Measurements from ENCODE around the gene ANO7. TPM values are rescaled to one million over a fixed set of nuclear protein-coding genes. Genes with fewer than 3 reads are reported as not detected.

The ANO7 gene
- total RNA-seq, 1 experiment from 2014 or later, result 7.7 TPM

GRCh38 chr2:241203218-241204009 is 14.9 kb downstream of the ANO7 start:
- intact Hi-C loops (cut with micrococcal nuclease; ENCODE audit: unreplicated experiment), result no loop called here
- Mint-ChIP-seq H3K27ac (ENCODE audit: unreplicated experiment) (no peak overlapping the region), H3K4me1 (ENCODE audit: low read depth, unreplicated experiment) (no peaks in the 10 kb centered on the region), H3K9me3 (ENCODE audit: low read depth, unreplicated experiment) (no peaks in the 10 kb centered on the region), H3K36me3 (ENCODE audit: insufficient read depth, unreplicated experiment) (no peaks in the 10 kb centered on the region), H3K27me3 (ENCODE audit: unreplicated experiment) (peaks cover 25% of the 10 kb centered on the region), H3K4me3 (ENCODE audit: low read depth, unreplicated experiment) (no peak overlapping the region)
- CTCF ChIA-PET, result interaction anchor here (0.6 kb wide), 1 partner anchor 11 kb away, joined by 3 read pairs; no protein-coding TSS in a partner anchor
- no TSS peak for BruUV-seq (replicated peaks)
- TF ChIP-seq, protein P1, sequence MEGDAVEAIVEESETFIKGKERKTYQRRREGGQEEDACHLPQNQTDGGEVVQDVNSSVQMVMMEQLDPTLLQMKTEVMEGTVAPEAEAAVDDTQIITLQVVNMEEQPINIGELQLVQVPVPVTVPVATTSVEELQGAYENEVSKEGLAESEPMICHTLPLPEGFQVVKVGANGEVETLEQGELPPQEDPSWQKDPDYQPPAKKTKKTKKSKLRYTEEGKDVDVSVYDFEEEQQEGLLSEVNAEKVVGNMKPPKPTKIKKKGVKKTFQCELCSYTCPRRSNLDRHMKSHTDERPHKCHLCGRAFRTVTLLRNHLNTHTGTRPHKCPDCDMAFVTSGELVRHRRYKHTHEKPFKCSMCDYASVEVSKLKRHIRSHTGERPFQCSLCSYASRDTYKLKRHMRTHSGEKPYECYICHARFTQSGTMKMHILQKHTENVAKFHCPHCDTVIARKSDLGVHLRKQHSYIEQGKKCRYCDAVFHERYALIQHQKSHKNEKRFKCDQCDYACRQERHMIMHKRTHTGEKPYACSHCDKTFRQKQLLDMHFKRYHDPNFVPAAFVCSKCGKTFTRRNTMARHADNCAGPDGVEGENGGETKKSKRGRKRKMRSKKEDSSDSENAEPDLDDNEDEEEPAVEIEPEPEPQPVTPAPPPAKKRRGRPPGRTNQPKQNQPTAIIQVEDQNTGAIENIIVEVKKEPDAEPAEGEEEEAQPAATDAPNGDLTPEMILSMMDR (IDR thresholded peaks at IDR 0.05; ENCODE audit: unreplicated experiment), result no peak
- DNase-seq, result no peak

- TF ChIP-seq, protein P1 (IDR thresholded peaks at IDR 0.05; ENCODE audit: unreplicated experiment), result no peak
- H3K9me3 Mint-ChIP-seq (ENCODE audit: low read depth, unreplicated experiment), result no peaks in the 10 kb centered on the region
These were observed 15.5 kb downstream of the ANO7 start for GRCh38 chr2:241204010-241204384.

DNA sequence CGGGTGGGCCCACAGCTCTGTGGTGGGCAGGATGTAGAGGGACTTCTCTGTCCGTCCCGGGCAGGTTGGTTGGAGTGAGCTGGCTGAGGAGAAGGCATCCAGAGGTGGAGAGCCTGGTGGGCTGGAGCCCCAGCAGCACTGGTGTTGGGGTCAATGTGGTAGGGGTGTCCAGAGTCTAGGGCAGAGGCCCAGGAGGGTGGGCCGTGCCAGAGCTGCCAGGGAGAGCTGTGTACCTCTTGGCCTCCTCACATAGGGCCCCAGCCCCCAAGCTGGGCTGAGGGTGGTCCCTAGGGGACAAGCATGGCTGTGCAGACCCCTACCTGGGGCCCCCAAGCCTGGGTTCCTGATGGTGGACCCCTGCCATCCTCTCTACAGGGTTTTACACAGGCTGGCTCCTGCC is 16.0 kb downstream of the ANO7 start:
- H3K36me3 Mint-ChIP-seq (ENCODE audit: insufficient read depth, unreplicated experiment), result no peaks in the 10 kb centered on the region
- CTCF ChIA-PET, result no interaction called here

More at GRCh38 chr2:241204010-241204384, 15.5 kb downstream of the ANO7 start:
- no TSS peak for BruUV-seq (replicated peaks)
- Mint-ChIP-seq H3K27ac (ENCODE audit: unreplicated experiment) (no peak overlapping the region), H3K4me1 (ENCODE audit: low read depth, unreplicated experiment) (no peaks in the 10 kb centered on the region), H3K4me3 (ENCODE audit: low read depth, unreplicated experiment) (no peak overlapping the region), H3K36me3 (ENCODE audit: insufficient read depth, unreplicated experiment) (no peaks in the 10 kb centered on the region), H3K27me3 (ENCODE audit: unreplicated experiment) (peaks cover 25% of the 10 kb centered on the region)
- intact Hi-C loops (cut with micrococcal nuclease; ENCODE audit: unreplicated experiment), result no loop called here
- CTCF ChIA-PET, result interaction anchor here (0.6 kb wide), 1 partner anchor 11 kb away, joined by 3 read pairs; no protein-coding TSS in a partner anchor
- no peak for DNase-seq

GRCh38 chr2:241205086-241205485 is 16.6 kb downstream of the ANO7 start:
- Mint-ChIP-seq H3K4me3 (ENCODE audit: low read depth, unreplicated experiment) (no peak overlapping the region), H3K9me3 (ENCODE audit: low read depth, unreplicated experiment) (no peaks in the 10 kb centered on the region), H3K27me3 (ENCODE audit: unreplicated experiment) (peaks cover 25% of the 10 kb centered on the region), H3K4me1 (ENCODE audit: low read depth, unreplicated experiment) (no peaks in the 10 kb centered on the region), H3K36me3 (ENCODE audit: insufficient read depth, unreplicated experiment) (no peaks in the 10 kb centered on the region), H3K27ac (ENCODE audit: unreplicated experiment) (no peak overlapping the region)
- intact Hi-C loops (cut with micrococcal nuclease; ENCODE audit: unreplicated experiment), result no loop called here
- no TSS peak for BruUV-seq (replicated peaks)
- CTCF ChIA-PET, result no interaction called here
- TF ChIP-seq, protein P1 (IDR thresholded peaks at IDR 0.05; ENCODE audit: unreplicated experiment), result no peak
- DNase-seq, result no peak

More for the DNA sequence above, 16.0 kb downstream of the ANO7 start:
- Mint-ChIP-seq H3K4me1 (ENCODE audit: low read depth, unreplicated experiment) (no peaks in the 10 kb centered on the region), H3K27ac (ENCODE audit: unreplicated experiment) (no peak overlapping the region), H3K9me3 (ENCODE audit: low read depth, unreplicated experiment) (no peaks in the 10 kb centered on the region), H3K4me3 (ENCODE audit: low read depth, unreplicated experiment) (no peak overlapping the region), H3K27me3 (ENCODE audit: unreplicated experiment) (peaks cover 25% of the 10 kb centered on the region)
- intact Hi-C loops (cut with micrococcal nuclease; ENCODE audit: unreplicated experiment), result no loop called here
- DNase-seq, result no peak
- TF ChIP-seq, protein P1 (IDR thresholded peaks at IDR 0.05; ENCODE audit: unreplicated experiment), result no peak
- BruUV-seq (replicated peaks), result no TSS peak

Data from Calu3 (cell line).